Renal cortical epithelial cell (primary cell): ENCODE data around the gene IFI27L1. TPM values are rescaled to one million over a fixed set of nuclear protein-coding genes. Genes with fewer than 3 reads are reported as not detected.
"Not testable (repeated sequence)": the region's sequence is repeated elsewhere in the genome, so short reads cannot be mapped to it uniquely, and the experiment has no call there.

Source experiments
- DNase-seq: peaks from one replicate; pipeline ENCODE4 v3.0.0-alpha.2; 2011; ENCODE audit warnings: low read depth
- total RNA-seq: library from RNA; depleted of rRNA; stranded (reverse); fragments of >200 nt; gene quantifications from 2 replicates; pipeline ENCODE4 v1.2.3, GENCODE V29; 2014

The IFI27L1 gene
- total RNA-seq, 1 donor from 2014 or later, result 7.5 TPM

GRCh38 chr14:94048691-94049624, 32.2 kb upstream of the IFI27L1 start:
- no peak for DNase-seq

DNA sequence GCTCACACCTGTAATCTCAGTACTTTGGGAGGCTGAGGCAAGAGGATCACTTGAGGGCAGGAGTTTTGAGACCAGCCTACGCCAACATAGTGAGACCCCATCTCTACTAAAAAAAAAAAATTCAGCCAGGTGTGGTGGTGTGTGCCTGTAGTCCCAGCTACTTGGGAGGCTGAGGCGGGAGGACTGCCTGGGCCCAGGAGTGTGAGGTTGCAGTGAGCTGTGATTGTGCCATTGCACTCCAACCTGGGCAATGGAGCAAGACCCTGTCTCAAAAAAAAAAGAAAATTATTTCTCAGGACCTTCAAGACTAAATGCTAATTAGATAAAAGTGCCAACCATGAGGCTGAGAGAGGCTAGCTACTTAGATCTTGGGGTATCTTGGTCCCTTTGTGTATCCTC, 31.5 kb upstream of the IFI27L1 start:
- DNase-seq, result no peak

- peak; percentile 74 for DNase-seq
These were observed 30.8 kb upstream of the IFI27L1 start for GRCh38 chr14:94050231-94050880.

- peak; percentile 48 for DNase-seq
These were observed 30.0 kb upstream of the IFI27L1 start for GRCh38 chr14:94051115-94051514.

- DNase-seq, result no peak
These were observed 29.3 kb upstream of the IFI27L1 start for GRCh38 chr14:94051779-94052178.

DNA sequence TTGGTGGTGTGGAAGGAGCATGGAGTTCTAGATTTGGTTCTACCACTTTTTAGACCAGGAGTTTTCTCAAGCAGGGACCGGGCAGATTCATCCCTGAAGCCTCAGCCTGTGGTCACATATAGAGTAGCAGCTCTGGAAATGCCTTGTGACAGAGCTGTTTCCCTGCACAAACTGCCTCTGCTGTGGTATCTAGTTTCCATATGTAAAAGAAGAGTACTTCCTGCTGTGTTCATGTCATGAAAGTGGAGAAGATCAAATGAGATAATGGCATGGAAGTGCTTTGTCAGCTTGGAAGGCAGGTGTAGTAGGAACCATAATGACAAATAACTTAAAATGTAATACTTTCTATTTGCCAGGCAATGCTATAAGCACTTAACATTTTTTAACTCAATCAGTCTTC, 28.9 kb upstream of the IFI27L1 start:
- DNase-seq, result no peak

DNA sequence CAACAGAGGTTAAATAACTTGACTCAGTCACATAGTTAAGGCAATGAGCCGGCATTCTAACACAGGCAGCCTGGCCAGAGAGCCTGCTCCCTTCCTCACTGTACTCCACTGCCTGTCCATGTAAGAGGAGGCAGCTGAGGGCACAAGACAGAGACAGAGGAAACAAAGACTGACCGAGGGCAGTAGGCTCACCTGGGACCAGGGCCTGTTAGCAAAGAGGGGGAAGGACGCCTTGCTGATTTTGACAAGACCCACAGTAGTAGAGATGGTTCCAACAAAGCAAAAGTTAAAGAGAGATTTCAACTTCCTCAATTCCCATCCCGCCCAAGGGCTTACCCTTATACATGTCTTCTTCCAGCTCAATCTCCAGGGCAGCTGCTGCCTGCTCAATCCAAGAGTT, 28.4 kb upstream of the IFI27L1 start:
- DNase-seq, result no peak

- DNase-seq, result no peak
These were observed 26.7 kb upstream of the IFI27L1 start for GRCh38 chr14:94054401-94054800.

GRCh38 chr14:94054936-94055335, 26.2 kb upstream of the IFI27L1 start:
- no peak for DNase-seq

- no peak for DNase-seq
These were observed 24.4 kb upstream of the IFI27L1 start for GRCh38 chr14:94056579-94057308.

GRCh38 chr14:94058128-94058673, 22.9 kb upstream of the IFI27L1 start:
- DNase-seq, result no peak

GRCh38 chr14:94058674-94059138, 22.4 kb upstream of the IFI27L1 start:
- peak; percentile 86 for DNase-seq

GRCh38 chr14:94059998-94060397, 21.1 kb upstream of the IFI27L1 start:
- DNase-seq, result no peak

DNA sequence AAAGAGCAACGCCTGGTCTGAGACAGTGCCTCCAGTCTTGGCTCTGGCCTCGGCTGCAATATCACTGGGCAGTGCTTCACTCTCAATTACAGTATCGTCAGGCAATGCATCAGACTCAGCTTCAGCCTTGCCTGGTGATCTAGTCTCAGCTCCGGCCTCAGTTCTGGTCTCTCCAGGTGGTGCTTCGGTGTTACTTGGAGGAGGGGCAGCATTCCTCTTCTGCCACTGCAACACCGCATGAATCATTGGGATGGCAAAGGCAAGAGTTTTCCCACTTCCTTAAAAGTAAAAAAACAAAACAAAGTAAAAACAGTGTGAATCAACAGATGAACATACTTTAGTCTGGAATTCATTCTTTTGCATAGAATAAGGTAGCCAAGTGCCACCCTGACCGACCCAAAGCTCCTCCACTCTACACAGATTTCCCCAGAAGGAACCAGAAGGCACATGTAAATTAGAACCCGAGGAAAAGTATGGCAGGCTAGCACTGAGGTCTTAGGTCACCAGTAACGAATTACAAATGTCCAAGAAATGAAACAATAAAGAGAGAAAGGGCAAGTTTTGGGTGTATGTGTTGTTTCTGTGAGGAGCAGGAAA, 18.7 kb upstream of the IFI27L1 start:
- DNase-seq, result peak; percentile 90

- DNase-seq, result peak; percentile 68
These were observed 14.9 kb upstream of the IFI27L1 start for GRCh38 chr14:94066089-94066676.

- DNase-seq, result not testable (repeated sequence)
These were observed 9.0 kb upstream of the IFI27L1 start for GRCh38 chr14:94072076-94072475.

DNA sequence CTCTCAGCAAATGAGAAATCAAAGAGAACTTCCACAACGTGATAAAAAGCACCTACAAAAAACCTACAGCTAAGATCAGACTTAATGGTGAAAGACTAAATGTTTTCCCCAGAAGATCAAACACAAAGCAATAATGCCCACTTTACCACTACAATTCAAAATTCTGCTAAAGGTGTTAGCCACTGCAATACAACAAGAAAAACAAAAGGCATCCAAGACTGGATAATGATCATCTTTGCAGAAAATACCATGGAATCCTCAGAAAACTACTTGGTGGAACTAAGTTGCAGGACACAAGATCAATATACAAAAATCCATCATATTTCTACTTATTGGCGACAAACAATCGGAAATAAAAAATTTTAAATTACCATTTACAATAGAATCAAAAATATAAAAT, 6.6 kb upstream of the IFI27L1 start:
- DNase-seq, result no peak

DNA sequence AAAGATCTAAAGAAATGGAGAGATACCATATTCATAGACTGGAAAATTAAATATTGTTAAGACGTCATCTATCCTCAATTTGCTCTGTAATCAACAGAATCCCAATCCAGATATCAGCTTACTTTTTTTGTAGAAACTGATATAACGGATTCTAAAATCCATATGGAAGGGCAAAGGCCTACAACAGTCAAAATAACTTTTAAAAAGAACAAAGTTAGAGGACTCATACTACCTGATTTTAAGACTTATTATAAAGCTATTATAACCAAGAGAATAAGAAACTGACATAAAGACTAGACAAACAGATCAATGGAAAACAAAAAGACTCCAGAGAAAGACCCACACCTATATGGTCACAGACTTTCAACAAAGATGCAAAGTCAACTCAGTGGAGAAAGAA, 6.1 kb upstream of the IFI27L1 start:
- DNase-seq, result no peak

- no peak for DNase-seq
These were observed 3.8 kb upstream of the IFI27L1 start for GRCh38 chr14:94077111-94077821.

GRCh38 chr14:94077823-94078222, 3.3 kb upstream of the IFI27L1 start:
- no peak for DNase-seq
